GM21786 (cell line): ENCODE data around the gene KDM6B.
"Not testable (repeated sequence)": the region's sequence is repeated elsewhere in the genome, so short reads cannot be mapped to it uniquely, and the experiment has no call there.

ENCODE experiments used
- ATAC-seq: cut with Tn5 transposase; IDR thresholded peaks from one replicate; pipeline ENCODE4 v1.9.1; 2021; ENCODE audit not compliant: unreplicated experiment

Gene KDM6B

GRCh38 chr17:7833795-7834541 is at the start of gene KDM6B:
Gene KDM6B (plus strand): TSS chr17:7834217. CDS start chr17:7845555, 11,338 bp downstream.
- ATAC-seq: peak; percentile 41

- no peak for ATAC-seq
Measured at GRCh38 chr17:7786866-7787265, 47.2 kb upstream of the KDM6B start.

- no peak for ATAC-seq
Measured at GRCh38 chr17:7789131-7789530, 44.9 kb upstream of the KDM6B start.

GRCh38 chr17:7790150-7790549 is 43.9 kb upstream of the KDM6B start:
- ATAC-seq: no peak

- no peak for ATAC-seq
Measured at GRCh38 chr17:7792611-7793010, 41.4 kb upstream of the KDM6B start.

GRCh38 chr17:7794075-7794663 is 39.8 kb upstream of the KDM6B start:
- ATAC-seq: no peak

- no peak for ATAC-seq
Measured at GRCh38 chr17:7797976-7798375, 36.0 kb upstream of the KDM6B start.

GRCh38 chr17:7798839-7799238 is 35.2 kb upstream of the KDM6B start:
- no peak for ATAC-seq

GRCh38 chr17:7803981-7804380 is 30.0 kb upstream of the KDM6B start:
- ATAC-seq: no peak

- ATAC-seq: no peak
Measured at GRCh38 chr17:7806587-7806986, 27.4 kb upstream of the KDM6B start.

- no peak for ATAC-seq
Measured at GRCh38 chr17:7807206-7807605, 26.8 kb upstream of the KDM6B start.

GRCh38 chr17:7809086-7809790 is 24.8 kb upstream of the KDM6B start:
- no peak for ATAC-seq

GRCh38 chr17:7809791-7810343 is 24.1 kb upstream of the KDM6B start:
- ATAC-seq: not testable (repeated sequence)

GRCh38 chr17:7811251-7811650 is 22.8 kb upstream of the KDM6B start:
- no peak for ATAC-seq

GRCh38 chr17:7814969-7815368 is 19.0 kb upstream of the KDM6B start:
- no peak for ATAC-seq

GRCh38 chr17:7816926-7817642 is 16.9 kb upstream of the KDM6B start:
- no peak for ATAC-seq

GRCh38 chr17:7817643-7817964 is 16.4 kb upstream of the KDM6B start:
- ATAC-seq: no peak

- ATAC-seq: no peak
Measured at GRCh38 chr17:7818026-7818425, 16.0 kb upstream of the KDM6B start.

GRCh38 chr17:7818746-7819645 is 15.0 kb upstream of the KDM6B start:
- no peak for ATAC-seq

- ATAC-seq: no peak
Measured at GRCh38 chr17:7820231-7820630, 13.8 kb upstream of the KDM6B start.
